ENCODE measurements around the gene CCDC24. TPM values are rescaled to one million over a fixed set of nuclear protein-coding genes. Genes with fewer than 3 reads are reported as not detected.

Gene CCDC24
- total RNA-seq, 1 donor from 2014 or later, result 5.4 TPM

DNA sequence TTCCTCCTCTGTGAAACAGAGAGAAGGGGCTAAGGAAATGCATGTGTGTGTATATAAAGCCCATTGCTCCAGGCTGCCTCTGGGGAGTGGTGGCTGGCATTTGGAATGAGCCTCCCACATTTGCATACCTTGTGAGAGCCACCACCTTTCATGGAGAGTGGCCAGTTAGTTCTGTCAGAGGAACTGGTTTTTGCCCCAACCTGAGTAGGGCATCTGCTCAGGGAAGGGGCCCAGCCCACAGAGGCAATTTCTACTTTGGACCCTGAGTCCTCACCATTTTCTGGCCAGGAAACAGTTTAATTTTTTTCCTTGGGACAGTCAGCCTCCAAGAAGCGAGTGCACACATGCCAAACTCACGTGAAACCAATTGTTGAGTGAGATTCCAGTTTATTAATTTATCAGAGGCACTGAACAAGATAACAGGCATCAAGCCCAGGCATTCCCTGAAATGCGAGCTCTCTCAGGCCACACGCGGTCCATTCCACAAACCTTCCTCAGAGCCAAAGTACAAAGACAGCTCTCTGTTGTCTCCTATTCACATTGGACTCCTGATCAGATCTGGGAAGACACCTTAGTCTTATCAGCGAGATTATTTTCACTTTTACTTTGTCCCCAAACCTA is 40.9 kb downstream of the CCDC24 start:
- intact Hi-C loops (cut with DNase I), result loop anchor here (5.0 kb wide), 1 partner anchor 270 kb away; no protein-coding TSS in a partner anchor
- ATAC-seq (no peak), DNase-seq (ENCODE audit: low spot score) (no peak)

DNA sequence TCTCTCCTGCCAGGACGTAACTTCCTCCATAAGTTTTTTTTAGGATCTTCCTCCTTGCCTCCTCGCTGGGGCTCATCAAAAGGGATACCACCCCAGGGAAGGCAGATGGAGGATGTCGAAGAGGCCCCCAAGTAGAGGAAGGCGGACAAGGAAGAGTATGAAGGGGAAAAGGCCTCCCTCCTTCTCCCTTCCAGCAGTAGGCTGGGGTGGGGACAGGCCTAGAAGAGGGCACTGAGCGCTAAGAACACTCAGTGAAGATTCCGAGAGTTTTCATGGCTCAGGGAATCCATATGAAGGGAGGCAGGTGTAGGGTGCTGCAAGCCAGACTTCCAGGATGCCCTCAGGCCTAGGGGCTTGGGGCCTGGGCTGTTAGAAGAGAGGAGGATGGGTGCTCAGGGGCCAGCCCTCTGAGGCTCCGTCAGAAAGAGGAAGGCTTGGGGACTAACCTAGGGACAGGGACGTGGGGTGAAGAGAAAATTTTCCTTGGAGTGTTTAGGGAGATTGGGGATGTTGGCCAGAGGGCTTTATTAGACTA is 41.7 kb downstream of the CCDC24 start:
- intact Hi-C loops (cut with DNase I), result loop anchor here (5.0 kb wide), 1 partner anchor 271 kb away; no protein-coding TSS in a partner anchor
- no peak for ATAC-seq
- no peak for DNase-seq (ENCODE audit: low spot score)

DNA sequence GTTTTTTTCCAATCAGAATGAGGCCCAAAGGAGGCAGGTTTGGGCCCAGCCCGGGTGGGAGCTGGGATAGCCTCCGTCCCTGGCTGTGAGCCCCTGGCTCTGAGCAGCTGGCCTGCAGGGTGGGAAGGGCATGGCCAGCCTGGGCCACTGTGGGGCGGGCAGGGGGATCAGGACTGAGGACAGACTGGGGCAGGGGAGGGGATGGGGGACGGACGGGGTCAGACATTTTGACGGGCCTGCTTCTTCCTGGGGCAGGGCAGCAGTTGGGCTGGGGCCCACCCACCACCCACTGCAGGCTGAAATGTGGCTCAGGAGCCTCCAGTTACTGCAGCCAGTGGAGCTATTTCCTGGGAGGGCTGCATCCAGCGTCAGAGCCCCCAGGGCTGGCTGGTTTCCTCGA is 42.4 kb downstream of the CCDC24 start:
- DNase-seq (ENCODE audit: low spot score) (no peak), ATAC-seq (no peak)
- intact Hi-C loops (cut with DNase I), result loop anchor here (5.0 kb wide), 1 partner anchor 271 kb away; no protein-coding TSS in a partner anchor

DNA sequence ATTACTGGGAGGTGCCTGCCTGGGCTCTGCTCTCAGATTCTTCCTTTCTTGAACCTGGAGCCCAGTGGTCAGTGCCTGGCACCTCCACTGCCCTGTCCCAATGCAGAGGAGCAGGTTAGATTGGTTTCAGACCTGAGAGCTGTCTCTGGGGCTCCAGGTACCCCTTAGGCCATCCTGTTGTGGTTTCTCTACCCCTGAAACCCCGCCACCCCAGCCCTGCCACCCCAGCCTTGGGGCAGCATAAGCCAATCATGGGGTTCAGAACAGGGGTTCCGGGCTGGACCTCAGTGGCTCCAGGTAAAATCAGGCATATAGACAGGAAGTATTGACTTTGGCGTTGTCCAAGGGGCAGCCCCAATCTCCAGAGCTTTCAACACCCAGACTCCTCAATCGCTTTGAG is 43.0 kb downstream of the CCDC24 start:
- intact Hi-C loops (cut with DNase I), result loop anchor here (5.0 kb wide), 1 partner anchor 272 kb away; no protein-coding TSS in a partner anchor
- DNase-seq (ENCODE audit: low spot score) (no peak), ATAC-seq (no peak)

DNA sequence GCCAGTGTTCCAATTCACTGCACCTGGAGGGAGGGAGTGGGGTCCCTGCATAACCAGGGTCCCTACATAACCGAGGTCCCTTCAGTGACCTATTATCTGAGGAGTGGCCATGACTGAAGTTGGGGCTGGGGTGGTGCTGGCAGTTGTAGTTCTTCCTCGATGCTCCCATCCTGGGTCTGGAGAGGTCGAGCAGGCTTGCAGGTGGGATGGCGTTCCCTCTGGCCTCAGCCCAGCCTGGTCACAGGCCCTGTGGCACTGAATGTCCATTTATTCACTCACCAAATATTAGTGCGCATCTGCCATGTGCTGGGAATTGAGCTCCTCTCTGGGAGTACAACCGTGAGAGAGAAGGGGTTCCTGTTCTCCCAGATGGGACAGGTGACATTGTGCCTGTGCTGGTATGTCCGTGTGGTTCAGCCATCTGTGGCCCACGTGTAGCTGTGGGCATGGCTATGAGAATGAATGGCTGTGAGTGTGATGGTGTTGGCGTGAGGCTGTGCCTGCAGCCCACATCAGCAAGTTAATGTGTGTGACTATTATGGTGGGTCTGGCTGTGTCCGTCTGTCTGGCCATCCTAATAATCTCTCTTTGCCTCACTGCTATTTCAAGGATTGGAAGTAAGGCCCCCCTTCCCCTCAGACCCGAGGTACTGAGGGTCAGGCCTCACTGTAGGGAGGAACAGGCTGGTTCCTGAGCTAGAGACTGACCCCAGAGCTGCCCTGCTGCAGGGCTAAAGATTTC is 43.7 kb downstream of the CCDC24 start:
- no peak for ATAC-seq
- intact Hi-C loops (cut with DNase I), result loop anchor here (5.0 kb wide), 1 partner anchor 273 kb away; no protein-coding TSS in a partner anchor
- DNase-seq (ENCODE audit: low spot score), result no peak

DNA sequence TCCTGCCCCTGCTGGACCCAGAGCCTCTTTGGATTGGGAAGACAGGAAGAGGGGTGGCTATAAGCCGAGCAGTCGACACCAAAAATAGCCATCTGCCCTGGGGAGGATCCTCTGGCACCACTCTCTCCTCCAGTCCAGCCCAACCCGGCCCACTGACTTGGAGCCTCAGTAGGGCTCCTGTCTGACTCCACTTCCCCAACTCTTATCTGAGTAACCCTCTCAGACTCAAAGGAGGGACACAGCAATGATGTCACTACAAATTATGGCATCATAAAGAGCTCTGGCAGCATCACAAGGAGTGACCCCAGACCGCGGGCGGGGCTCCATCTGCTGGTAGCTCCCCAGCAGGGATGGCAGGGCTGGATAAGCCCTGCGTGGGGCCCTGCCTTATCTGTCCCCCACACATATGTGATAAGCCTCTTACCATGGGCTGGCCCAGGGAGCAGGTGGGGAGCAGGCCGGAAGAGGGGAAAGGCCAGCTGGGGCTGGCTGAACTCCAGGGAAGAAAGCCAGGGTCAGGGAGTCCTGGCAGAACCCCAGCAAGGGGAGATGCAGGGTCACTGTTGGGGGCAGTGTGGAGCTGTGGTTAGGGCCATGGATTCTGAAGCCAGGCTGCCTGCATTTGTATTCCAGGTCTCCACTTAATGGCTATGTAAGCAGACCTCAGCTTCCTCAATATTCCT is 44.5 kb downstream of the CCDC24 start:
- intact Hi-C loops (cut with DNase I), result no loop called here
- DNase-seq (ENCODE audit: low spot score), result no peak

DNA sequence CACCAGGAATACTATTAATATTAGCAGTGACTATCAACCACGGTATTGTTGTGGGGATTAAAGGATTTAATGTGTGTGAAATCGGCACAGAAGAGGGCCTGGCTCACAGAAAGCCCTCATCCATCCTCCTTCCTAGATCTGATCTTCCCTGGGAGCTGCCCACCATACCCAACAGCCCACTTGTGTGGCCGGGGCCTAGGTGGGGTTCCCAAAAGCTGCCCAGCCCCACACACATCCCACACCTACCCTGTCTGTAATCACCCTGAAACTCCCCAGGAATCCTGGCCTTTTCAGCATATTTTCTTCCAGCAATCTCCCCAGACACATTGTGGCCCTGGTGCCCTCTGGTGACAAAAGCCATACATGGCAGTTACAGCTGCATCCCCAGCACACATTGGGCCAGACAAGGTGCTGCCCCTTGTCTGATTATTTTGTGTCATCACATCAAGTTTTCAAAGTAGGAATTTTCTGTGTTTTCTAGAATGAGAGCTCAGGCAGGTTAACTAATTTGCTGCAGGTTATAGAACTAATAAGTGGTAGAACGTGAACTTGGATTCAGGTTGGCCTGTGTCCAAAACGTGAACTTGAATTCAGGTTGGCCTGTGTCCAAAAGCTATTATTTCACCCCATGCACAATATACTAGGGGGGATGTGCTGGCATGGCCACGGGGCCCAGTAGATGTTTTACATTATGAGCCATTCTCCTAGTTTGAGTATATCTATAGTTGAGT is 45.2 kb downstream of the CCDC24 start:
- DNase-seq (ENCODE audit: low spot score) (peak; percentile 74), ATAC-seq (peak; percentile 65)
- intact Hi-C loops (cut with DNase I), result no loop called here

More for the DNA sequence above, 44.5 kb downstream of the CCDC24 start:
- ATAC-seq, result peak; percentile 27

DNA sequence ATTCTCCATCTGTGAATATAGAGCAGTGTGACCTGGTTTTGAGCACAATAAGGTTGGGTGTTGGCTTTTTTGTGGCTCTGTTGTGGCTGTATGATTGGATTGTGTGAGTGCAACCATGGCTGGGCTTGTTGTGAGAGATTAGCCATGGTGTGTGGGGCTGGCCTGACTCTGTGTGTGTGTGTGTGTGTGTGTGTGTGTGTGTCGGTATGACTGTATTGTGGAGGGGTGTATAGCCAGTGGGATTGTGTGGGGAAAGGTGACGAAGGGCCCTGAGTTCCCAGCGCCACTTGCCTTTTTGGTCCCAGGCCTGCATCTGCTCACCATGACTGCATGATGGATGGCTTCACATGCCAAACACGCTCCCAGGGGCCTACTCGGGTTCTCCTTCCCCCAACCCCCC is 45.8 kb downstream of the CCDC24 start:
- no peak for DNase-seq (ENCODE audit: low spot score)
- ATAC-seq, result no peak
- intact Hi-C loops (cut with DNase I), result no loop called here

DNA sequence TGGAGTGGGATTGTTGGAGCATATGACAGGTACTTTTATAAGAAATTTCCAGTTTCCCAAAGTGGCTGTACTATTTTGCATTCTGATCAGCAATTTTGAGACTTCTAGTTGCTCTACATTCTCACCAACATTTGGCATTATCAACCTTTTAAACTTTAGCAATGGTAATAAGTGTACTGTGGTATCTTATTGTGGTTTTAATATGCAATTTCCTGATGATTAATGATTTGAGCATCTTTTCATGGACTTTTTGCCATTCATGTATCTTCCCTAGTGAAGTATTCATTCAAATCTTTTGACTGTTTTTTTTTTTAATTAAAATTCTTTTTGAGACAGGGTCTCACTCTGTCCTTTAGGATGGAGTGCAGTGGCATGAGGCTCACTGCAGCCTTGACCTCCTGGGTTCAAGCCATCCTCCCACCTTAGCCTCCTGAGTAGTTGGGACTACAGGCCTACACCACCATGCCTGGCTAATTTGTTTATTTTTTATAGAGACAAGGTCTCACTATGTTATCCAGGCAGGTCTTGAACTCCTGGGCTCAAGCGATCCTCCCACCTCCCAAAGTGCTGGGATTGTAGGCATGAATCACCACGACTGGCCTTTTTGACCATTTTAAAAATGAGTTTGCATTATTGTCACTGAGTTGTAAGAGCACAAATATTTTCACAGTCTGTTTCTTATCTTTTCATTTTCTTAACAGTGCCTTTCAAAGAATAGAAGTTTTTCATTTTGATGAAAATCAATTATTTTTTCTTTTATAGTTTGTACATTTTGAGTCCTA is 47.7 kb downstream of the CCDC24 start:
- ATAC-seq, result no peak
- DNase-seq (ENCODE audit: low spot score), result no peak
- intact Hi-C loops (cut with DNase I), result no loop called here

DNA sequence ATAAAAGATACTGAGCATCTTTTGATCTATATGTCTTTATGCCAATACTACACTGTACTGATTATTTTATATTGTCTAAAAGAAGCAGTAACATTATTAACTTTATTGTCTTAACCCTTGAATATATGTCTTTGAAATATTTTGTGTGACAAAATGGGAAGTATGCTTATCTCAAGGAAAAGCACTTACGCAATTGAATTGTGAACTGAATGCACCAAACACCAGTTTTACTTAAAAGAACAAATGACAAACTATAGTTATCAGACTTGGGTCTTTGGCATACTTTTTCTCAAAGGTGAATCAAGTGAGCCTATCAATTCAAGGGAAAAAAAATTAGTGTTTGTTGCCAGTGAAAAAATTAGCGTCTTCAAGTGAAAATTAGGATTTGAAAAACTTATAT is 49.0 kb downstream of the CCDC24 start:
- intact Hi-C loops (cut with DNase I), result loop anchor here (5.0 kb wide), 1 partner anchor 38 kb away; no protein-coding TSS in a partner anchor

DNA sequence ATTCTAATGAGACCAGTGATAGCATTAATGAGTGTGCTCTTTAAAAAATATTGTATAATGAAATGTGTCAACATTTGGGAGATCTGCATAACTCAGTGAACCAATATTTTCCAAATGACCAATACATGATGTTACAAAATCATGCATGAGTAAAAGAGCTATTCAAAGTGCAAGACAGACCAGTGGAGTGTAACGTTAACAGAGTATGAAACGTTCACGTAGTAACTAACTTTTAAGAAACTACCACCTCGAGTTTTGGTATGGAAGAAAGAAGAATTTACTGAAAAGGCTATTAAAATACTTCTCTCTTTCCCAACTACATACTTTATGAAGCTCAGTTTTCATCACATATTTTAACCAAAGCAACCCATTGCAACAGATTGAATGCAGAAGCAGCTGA is 49.4 kb downstream of the CCDC24 start:
- intact Hi-C loops (cut with DNase I), result loop anchor here (5.0 kb wide), 1 partner anchor 39 kb away; no protein-coding TSS in a partner anchor
- no peak for DNase-seq (ENCODE audit: low spot score)

More for the DNA sequence above, 49.0 kb downstream of the CCDC24 start:
- no peak for DNase-seq (ENCODE audit: low spot score)
- no peak for ATAC-seq

DNA sequence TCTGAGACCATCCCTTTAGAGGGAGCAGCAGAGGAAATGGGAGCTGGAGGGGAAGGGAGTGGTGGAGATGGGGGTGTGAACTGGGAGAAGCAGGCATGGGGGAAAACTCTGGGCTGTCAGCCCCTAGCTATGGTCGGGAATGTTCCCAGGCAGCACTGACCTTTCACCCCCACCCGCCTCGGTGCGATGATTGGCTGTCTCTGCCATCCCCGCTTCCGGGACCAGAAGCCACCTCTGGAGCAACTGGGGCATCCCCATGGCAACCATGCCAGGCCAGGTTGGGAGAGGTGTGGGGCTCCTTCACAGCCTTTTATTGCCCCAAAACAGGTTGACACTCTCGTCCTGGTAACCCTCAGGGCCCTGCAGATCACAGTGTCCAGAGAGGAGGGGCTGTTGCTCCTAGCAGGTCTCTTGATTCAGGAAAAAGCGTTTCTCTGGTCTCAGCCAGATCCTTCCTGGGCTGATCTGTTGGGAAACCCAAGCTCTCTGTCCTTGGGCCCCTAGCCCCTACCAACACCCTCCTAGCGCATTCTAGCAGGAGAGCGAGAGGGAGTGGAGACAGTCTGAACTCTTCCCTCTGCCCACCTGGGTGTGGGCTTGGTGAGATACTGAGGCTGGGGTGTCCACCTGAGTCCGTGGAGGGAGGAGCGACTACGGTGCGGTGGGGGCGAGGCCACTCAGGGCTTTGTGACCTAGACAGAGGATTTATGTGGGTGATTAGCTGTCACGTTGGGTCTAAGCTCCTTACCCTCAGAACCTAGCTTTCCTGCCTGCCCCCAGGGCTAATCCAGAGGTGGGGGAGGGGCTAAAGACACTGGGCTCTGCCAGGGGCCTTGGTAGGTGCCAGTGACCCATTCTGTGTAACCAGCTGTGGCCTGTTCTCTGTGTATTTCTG is 52.0 kb downstream of the CCDC24 start:
- ATAC-seq (no peak), DNase-seq (ENCODE audit: low spot score) (no peak)
- intact Hi-C loops (cut with DNase I), result loop anchor here (5.0 kb wide), 1 partner anchor 41 kb away; no protein-coding TSS in a partner anchor

More for the DNA sequence above, 49.4 kb downstream of the CCDC24 start:
- ATAC-seq, result no peak

DNA sequence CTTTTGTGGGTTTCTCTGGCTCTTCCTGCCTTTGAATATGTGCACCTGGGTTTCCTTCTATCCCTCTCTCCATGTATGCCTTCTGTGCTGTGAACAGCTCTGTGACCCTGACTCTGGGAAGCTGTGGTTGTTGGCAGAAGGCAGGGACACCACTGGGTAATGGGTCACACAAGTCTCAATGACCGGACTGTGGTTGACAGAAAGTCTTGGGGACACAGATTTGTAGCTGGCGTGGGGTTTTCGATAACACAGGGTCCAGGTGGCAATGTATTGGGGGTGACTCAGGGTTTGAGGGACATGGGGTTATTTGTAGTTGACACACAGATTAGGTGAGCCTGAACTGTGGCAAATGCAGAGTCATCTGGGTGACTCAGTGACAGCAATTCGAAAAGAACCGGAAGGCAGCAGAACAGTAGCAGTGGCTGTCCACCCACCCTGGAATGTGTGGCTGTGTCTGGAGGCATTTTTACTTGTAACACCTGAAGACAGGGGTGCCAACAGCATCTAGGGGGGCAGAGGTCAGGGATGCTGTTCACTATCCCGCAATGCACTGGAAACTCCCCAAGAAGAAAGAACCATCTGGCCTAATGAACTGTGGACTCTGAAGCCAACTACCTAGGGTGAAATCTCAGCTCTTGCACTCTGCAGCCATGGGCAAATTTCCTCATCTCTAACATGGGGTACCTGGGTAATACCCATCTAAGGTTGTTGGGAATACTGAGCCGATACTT is 52.8 kb downstream of the CCDC24 start:
- no peak for ATAC-seq
- intact Hi-C loops (cut with DNase I), result loop anchor here (5.0 kb wide), 1 partner anchor 42 kb away; no protein-coding TSS in a partner anchor
- DNase-seq (ENCODE audit: low spot score), result no peak

DNA sequence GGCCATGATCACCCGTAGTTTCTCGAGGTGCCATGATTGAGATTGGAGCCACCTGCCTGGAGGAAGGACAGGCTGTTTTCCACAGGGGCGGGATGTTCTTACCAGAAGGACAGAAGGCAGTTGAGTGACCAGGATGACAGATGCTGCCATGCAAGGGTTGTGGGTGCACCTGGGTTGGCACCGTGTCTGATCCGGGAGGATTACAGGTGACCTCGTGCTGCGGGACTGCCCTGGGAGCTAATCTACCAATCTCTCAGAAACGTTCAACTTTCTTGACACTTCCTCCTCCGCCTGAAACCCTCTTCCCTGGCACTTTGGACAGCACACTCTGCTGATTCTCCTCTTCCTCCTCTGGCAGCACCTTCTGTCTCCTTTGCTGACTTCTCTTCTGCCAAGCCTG is 53.7 kb downstream of the CCDC24 start:
- no peak for DNase-seq (ENCODE audit: low spot score)
- intact Hi-C loops (cut with DNase I), result no loop called here
- ATAC-seq, result no peak

Data from sciatic nerve (tissue), 2 donors.